Subcutaneous adipose tissue (tissue), 4 donors: ENCODE results near the gene LMOD3. TPM values are rescaled to one million over a fixed set of nuclear protein-coding genes. Genes with fewer than 3 reads are reported as not detected.

Source experiments
- total RNA-seq, 4 donors: library from RNA; depleted of rRNA; stranded (reverse); fragments of >200 nt; gene quantifications; one replicate each; pipeline ENCODE4 v1.1.0, GENCODE V29; 2016
- TF ChIP-seq, protein P1 (sequence below): fragments of 450-650 bp; IDR thresholded peaks from one replicate; pipeline ENCODE4 v1.5.1; 2016; ENCODE audit warnings: low read depth, mild to moderate bottlenecking, control low read depth, antibody characterized with exemption, moderate library complexity

LMOD3 gene
- total RNA-seq, 4 donors from 2014 or later, result not detected

DNA sequence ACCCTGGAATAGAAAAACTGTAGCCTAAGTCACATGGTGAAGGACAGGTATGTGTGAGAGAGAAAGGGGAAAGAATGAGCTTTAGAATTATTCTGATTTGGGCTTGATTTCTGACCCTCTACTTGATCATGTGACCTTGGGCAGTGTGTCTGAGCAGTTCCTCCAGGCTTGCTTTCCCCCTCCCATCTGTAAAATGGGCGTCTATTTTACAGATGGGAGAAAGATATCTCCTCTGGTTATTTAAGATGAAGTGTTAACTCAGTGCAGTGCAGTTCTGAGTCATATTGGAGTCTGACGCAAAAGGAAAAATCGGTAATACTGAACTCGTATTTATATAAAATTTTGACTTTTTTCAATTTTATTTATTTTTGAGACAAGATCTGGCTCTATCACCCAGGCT lies 38.1 kb upstream of the LMOD3 start:
- TF ChIP-seq, protein P1, sequence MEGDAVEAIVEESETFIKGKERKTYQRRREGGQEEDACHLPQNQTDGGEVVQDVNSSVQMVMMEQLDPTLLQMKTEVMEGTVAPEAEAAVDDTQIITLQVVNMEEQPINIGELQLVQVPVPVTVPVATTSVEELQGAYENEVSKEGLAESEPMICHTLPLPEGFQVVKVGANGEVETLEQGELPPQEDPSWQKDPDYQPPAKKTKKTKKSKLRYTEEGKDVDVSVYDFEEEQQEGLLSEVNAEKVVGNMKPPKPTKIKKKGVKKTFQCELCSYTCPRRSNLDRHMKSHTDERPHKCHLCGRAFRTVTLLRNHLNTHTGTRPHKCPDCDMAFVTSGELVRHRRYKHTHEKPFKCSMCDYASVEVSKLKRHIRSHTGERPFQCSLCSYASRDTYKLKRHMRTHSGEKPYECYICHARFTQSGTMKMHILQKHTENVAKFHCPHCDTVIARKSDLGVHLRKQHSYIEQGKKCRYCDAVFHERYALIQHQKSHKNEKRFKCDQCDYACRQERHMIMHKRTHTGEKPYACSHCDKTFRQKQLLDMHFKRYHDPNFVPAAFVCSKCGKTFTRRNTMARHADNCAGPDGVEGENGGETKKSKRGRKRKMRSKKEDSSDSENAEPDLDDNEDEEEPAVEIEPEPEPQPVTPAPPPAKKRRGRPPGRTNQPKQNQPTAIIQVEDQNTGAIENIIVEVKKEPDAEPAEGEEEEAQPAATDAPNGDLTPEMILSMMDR, result no peak

DNA sequence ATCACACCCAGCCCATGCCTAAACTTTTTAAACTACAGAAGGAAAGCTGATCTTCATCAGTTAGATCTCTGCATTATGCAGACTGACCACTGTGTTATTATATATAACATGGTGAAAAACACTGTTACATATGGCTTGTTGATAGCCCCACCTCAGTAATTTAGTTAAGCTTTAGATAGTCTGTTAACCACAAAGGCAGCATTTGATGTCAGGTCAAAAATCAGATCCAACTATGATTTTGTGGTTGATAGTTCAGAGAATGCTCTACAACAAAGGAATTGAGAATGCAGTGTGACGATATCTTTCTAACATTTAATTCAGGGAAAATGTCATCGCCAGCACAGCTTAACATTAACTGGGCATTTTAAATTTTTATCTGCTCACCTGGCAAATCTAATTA lies 37.7 kb upstream of the LMOD3 start:
- TF ChIP-seq, protein P1, result no peak

DNA sequence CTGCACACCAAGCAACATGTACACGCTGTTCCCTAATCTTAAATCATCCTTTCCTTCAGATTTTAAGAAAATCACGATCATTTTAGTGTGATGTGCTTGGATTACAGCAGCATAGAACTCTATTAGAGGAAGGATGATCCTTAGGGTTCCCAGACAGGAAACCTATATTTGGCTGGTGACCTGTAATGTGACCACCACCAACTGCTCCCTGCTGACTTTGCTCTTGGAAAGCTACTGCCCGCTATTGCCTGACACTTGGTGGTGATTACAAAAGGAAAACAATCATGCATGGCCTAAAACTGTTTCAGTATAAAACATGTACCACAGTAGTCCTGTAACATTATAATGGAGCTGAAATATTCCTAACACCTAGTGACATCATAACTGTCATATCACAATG lies 27.2 kb upstream of the LMOD3 start:
- TF ChIP-seq, protein P1, result no peak

DNA sequence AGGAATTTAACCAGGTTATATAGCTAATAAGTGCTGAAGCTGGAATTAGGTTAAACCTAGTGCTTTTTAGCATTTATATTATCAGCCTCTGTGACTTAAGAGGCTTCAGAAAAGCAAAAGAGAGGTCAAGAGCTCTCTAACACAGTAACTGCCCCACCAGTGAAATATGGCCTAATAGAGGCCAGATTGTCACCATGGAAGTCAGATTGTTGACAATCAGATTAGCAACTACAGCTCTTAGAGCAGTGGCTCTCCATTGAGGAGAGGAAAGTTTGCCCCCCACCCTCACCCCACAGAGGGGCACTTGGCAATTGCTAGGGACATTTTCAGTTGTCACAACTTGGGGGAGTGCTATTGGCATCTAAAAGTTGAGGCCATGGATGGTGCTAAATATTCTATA lies 23.3 kb upstream of the LMOD3 start:
- TF ChIP-seq, protein P1, result no peak

DNA sequence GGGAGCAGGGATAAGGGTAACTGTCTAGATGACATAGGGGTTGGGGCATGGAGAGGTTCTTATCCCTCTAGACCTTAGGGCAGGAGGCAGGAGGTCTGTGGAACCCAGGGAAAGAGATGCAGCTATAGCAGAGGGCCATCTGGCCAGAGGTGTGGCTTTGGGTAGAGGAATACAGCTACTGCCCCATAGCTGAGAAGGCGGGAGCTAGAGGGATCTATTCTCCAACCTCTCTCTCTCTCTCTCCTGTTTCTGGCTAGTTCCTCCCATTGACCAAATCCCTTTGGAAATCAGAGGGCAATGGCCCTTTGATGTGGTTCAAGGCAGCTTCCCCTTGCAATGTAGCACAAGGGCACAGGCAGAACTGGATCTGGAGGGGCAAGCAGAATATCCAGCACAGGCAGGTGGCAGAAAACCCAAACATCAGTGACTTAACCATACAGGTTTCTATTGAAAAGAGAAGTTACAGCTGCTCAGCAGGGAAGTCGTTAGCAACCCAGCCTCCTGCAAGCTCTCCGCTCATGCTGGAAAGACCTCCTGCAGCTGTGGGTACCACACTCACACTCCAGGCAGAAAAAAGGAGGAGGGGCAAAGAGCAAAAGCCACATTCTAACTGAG lies 22.3 kb upstream of the LMOD3 start:
- TF ChIP-seq, protein P1, result no peak

DNA sequence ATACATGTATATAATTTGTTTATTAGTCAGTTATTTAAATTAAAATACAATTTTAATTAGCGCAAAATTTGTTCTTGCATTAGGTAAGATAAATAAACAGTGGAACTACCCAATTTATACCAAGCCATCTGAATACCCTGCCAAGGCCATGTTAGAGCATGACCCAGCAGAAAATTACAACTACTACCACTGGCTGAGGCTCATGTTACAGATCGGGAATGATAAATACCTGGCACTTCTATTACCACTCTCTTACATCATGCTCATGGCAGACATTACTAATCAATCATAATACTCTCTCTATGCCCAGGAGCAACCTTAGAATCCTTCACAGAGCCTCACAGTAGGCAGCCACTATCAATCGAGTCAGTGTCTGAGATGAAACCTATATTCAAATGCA lies 21.2 kb upstream of the LMOD3 start:
- TF ChIP-seq, protein P1, result no peak

DNA sequence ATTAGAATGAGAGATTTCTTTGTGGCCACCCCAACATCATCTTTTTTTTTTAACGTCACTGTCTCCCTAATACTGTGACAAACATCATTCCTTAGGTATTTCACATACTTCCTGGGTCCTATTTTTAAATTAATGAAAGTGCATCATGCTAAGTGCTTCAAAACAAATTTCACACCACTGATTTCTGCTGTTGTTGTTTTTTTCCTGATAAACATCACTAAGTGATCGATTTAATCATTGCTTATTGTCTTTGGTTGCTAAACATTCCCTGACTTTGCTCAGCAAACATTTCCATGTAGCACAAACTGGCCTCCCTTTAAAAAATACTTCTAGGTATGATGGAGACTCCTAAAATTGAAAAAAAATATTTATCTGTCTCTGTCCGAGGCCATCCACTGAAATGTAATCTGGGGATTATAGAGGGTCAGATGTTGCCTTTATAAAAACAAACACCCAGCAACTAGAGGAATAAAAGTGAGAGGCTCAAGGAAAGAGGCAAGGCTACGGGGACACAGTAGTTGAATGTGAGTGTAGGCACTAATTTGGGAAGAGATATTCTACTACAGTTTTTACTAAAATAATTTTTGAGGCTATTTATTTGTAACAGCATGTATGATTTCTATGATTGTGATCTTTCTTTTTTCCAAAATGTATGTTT lies 20.5 kb upstream of the LMOD3 start:
- TF ChIP-seq, protein P1, result no peak
